ENCODE results near the gene GART. TPM values are rescaled to one million over a fixed set of nuclear protein-coding genes. Genes with fewer than 3 reads are reported as not detected.

The GART gene
- total RNA-seq (2014; rRNA removed; shearing (Covaris generic)) (104 and 112 TPM in 2 replicates), total RNA-seq (2022) (179 and 198 TPM in 2 replicates), Bru-seq, nascent RNA (percentile 90 among the genes with signal in this experiment), BruChase-seq, experiment 1, labeled RNA remaining after a 6-hour chase (percentile 92 among the genes with signal in this experiment), BruChase-seq, experiment 2, labeled RNA remaining after a 2-hour chase (percentile 91 among the genes with signal in this experiment)
- long read RNA-seq, transcript GART-203 (22 exons, 3,341 nt), result major isoform, 175 of 405 reads
- long read RNA-seq, transcript GART-201 (11 exons, 2,149 nt), result minor isoform, 96 of 405 reads
- long read RNA-seq, partial matches to known transcripts, result 68 of 405 reads
- long read RNA-seq, other reads (novel, unspliced or antisense), result 64 of 405 reads

GRCh38 chr21:33541756-33542639 lies at the start of gene GART:
GART (minus strand) TSS chr21:33542117; CDS start chr21:33539315, 2,802 bp downstream.
- intact Hi-C loops (cut with micrococcal nuclease; ENCODE audit: unreplicated experiment), result loop anchor here (1.0 to 5.0 kb wide), 8 partner anchors 47 to 930 kb away; partner anchors contain the start of genes CFAP298, CRYZL1, DNAJC28 and DONSON
- no peak for TF ChIP-seq EZH2phosphoT487 (IDR thresholded peaks at IDR 0.05; ENCODE audit: borderline replicate concordance, low read depth, low read length)
- no peak for TF ChIP-seq CTCF (conservative IDR thresholded peaks at IDR 0.05; ENCODE audit: low read length)
- Histone ChIP-seq H3K4me1 (ENCODE audit: insufficient read depth, low read length, poor library complexity, severe bottlenecking) (peaks cover 27% of the 10 kb centered on the region), H4K20me1 (ENCODE audit: insufficient read depth, low read length) (peaks cover 26% of the 10 kb centered on the region), H3K4me2 (ENCODE audit: low read length) (peak within 1 kb of the TSS; percentile 92), H3K27ac (ENCODE audit: low read depth, low read length, poor library complexity, severe bottlenecking) (peak within 1 kb of the TSS; percentile 95), H2AFZ (ENCODE audit: low read length) (peak within 1 kb of the TSS; percentile 23; the same call in 1 of the 2 replicates), H3K79me2 (ENCODE audit: insufficient read depth, low read depth, low read length) (peaks cover 91% of the 10 kb centered on the region), H3K36me3 (ENCODE audit: insufficient read depth, low read length) (peaks cover 73% of the 10 kb centered on the region), H3K4me3 (ENCODE audit: low read depth, low read length, poor library complexity, severe bottlenecking) (peak within 1 kb of the TSS; percentile 99), H3K9me3 (ENCODE audit: low read length) (peaks cover 5% of the 10 kb centered on the region; the same call in 1 of the 2 replicates), H3K9me2 (ENCODE audit: insufficient read depth, low read length) (no peaks in the 10 kb centered on the region)
- BruUV-seq (replicated peaks), result no TSS peak
- ChIA-PET POLR2A (interaction anchor here (1.2 kb wide), 1 partner anchor 62 kb away, joined by 4 read pairs; the partner anchor contains the start of gene TMEM50B), CTCF (ENCODE audit: unreplicated experiment) (no interaction called here)
- DNase-seq (ENCODE audit: low spot score), result peak; percentile 88

GRCh38 chr21:33588485-33589335 lies 46.8 kb upstream of the GART start, which contains the start of gene DONSON:
DONSON (minus strand) TSS chr21:33588684; CDS start chr21:33588641, 43 bp downstream.
- BruUV-seq (replicated peaks), result TSS peak; percentile 57

More at GRCh38 chr21:33588485-33589335, 46.8 kb upstream of the GART start, which contains the start of gene DONSON:
- 0 out of 2 replicates have a peak, but pooled peaks have one; percentile 14 for TF ChIP-seq CTCF (conservative IDR thresholded peaks at IDR 0.05; ENCODE audit: low read length)
- no peak for TF ChIP-seq EZH2phosphoT487 (IDR thresholded peaks at IDR 0.05; ENCODE audit: borderline replicate concordance, low read depth, low read length)
- POLR2A ChIA-PET, result interaction anchor here (0.6 to 1.7 kb wide), 9 partner anchors 14 to 144 kb away, joined by 3 to 8 read pairs (median 4); partner anchors contain the start of genes DNAJC28 and TMEM50B
- DNase-seq (ENCODE audit: low spot score), result peak; percentile 90
- no peaks in the 10 kb centered on the region for H3K9me2 ChIP-seq (ENCODE audit: insufficient read depth, low read length)
- peaks cover 30% of the 10 kb centered on the region for H3K36me3 ChIP-seq (ENCODE audit: insufficient read depth, low read length)
- H3K4me3 ChIP-seq (ENCODE audit: low read depth, low read length, poor library complexity, severe bottlenecking), result peak within 1 kb of the TSS; percentile 83
- no peaks in the 10 kb centered on the region for H3K9me3 ChIP-seq (ENCODE audit: low read length)
- CTCF ChIA-PET (ENCODE audit: unreplicated experiment), result interaction anchor here (0.6 kb wide), 2 partner anchors 17 to 351 kb away, joined by 3 read pairs; no protein-coding TSS in a partner anchor
- peak within 1 kb of the TSS; percentile 88 for H3K4me2 ChIP-seq (ENCODE audit: low read length)
- peaks cover 8% of the 10 kb centered on the region for H3K4me1 ChIP-seq (ENCODE audit: insufficient read depth, low read length, poor library complexity, severe bottlenecking)
- H4K20me1 ChIP-seq (ENCODE audit: insufficient read depth, low read length), result no peaks in the 10 kb centered on the region
- peak within 1 kb of the TSS; percentile 37 for H3K27ac ChIP-seq (ENCODE audit: low read depth, low read length, poor library complexity, severe bottlenecking)
- H2AFZ ChIP-seq (ENCODE audit: low read length), result peak within 1 kb of the TSS; percentile 95
- intact Hi-C loops (cut with micrococcal nuclease; ENCODE audit: unreplicated experiment), result loop anchor here (2.0 kb wide), 1 partner anchor 46 kb away; the partner anchor contains the start of genes GART and SON
- H3K79me2 ChIP-seq (ENCODE audit: insufficient read depth, low read depth, low read length), result peaks cover 29% of the 10 kb centered on the region

Measured in OCI-LY7 (cell line).